GM19324 (cell line): ENCODE data around the gene CSNK2A2.

Experiments
- ATAC-seq: cut with Tn5 transposase; IDR thresholded peaks from one replicate; pipeline ENCODE4 v1.9.1; 2021; ENCODE audit warnings: mild to moderate bottlenecking, moderate library complexity; ENCODE audit not compliant: unreplicated experiment, low FRiP score

Gene CSNK2A2

DNA sequence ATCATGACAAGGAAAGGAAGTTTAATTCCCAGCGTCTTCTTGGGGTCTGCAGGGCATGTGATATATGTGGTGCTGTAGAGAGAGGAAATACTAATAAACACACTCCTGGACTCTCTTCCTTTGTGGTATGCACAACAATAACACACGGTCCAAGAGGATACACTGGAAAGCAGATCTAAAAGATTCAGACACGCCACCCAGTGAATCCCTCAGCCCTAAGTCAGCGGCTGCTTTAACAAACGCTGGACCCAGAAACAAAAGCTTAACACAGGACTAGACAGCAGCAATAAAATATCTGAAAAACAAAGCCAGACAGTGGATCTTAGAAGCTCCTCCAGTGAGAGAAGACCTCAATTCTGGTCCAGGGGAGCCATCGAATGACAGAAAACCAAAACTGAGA is 81.8 kb downstream of the CSNK2A2 start:
- ATAC-seq: no peak

DNA sequence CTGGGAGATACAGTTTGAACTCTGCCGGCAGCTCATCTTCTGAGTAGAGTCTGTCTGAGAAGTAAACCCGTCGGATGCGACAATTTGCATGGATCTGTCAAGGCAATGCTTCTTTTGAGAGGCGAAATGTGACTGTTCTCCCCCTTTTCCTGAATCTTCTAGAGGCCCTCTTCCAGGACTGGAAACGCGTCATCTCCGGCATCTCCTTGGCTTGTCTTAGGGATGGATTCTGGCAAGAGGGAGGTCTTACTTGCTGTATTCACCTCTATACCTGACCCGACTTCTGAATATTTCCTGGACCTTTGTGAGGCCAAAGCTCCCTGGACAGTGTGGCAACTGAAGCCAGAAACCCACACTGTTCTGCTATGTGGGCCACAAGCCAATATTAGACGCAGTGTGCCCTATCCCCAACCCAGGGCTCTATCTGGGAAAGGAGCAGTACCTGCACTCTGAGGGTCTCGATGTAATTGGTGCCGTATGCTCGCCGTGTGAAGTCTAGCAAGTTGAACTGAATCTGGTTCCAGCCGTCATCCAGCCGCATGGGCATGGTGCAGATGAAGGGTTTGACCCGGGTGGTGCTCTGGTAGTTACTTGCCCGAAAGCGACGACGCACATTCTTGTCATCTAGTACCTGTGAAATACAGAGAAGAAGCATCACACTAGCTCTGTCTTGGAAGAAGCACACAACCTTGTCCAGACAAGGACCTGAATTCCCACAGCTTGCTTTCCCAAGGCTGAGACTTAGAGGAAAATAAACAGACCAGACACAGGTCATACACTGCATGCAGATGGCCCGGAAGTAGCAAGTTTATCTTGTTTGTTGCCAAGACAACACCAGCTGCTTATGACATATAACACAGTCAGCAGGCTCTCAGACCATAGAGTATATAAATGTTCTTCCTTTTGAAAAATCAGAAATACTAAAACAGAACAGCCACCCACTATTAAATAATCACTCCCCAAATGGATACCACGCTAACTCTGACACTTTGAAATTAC is 82.8 kb downstream of the CSNK2A2 start:
- no peak for ATAC-seq

DNA sequence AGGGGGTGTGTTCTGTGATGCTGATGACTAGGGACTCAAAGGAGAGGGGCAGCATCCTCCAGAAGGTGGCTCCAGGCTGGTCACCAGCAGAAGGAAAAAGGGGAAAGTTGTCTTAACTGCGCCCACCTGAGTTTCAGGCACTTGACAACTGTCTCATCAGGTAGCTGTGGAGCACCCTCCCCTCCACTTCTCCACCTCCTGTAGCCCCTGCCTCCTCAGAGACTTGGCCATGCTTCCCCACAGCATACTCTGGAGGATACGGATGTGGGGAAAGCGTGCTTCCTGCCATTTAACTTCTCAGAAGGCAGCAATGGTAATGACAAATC is 86.6 kb downstream of the CSNK2A2 start:
- ATAC-seq: no peak

DNA sequence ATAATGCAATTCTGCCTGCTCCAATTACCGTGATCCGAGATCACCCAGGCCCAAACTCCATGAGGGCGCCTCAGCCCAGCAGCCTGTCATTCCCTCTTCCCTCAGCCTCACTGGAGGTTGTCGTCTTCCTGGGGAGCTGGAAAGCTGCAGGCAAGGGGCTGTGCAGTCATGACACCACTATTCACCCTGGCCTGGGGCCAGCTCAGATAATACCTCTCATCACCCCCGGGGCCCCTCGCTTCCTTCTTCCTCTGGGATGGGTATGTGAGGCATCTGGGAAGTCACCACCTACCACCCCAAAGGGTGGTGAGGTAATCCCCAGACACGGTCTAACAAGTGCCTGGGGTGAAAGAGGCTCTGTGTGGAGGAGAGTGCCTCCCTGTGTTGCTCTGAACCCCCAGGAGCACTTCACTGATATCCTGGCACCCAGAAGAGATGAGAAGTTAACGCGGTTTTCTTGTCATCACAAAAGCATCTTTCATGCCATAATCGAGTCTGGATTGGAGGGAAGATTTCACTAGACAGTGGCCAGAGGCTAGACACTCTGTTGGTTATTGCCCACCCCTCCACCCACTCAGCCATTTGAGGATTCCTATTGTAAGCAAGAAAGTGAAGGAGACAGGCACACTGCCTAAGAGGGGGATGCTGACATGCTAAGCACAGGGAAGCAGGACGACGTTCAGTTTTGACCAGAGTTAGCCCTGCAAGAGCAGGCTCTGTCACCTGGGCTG is 87.2 kb downstream of the CSNK2A2 start:
- ATAC-seq: no peak

DNA sequence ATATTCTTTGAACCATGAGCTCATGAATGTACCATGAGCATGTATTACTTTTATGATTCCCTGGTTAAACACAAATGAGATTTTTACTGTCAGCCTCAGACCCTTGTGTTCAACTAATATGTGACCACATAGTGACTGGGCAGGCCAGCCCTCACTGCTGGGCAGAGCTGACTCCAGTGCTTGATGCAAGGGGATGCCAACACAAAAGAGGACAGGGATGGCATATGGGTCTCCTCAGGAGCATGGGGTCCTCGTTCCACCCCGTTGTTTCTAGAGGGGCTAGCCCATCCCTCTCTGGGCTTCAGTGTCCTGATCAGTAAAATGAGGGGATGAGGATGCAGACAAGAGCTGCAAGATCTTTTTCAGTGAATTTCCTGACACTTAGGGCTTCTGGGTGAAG is 88.0 kb downstream of the CSNK2A2 start:
- no peak for ATAC-seq

DNA sequence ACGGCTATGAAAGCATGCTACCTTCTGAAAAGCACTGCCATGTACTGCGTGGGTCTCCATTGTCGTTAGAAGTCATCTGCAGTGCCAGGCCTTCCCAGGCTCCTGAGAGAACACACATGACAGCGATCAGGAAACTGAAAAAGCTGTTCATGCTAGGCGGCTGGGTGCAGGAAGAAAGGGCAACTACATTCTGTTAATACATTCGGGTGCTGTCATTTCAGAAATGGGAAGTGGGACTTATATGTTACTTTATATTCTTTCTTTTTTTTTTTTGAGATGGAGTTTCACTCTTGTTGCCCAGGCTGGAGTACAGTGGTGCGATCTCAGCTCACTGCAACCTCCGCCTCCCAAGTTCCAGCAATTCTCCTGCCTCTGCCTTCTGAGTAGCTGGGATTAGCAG is 88.6 kb downstream of the CSNK2A2 start:
- ATAC-seq: no peak
